H9 (cell line): Measurements from ENCODE around the gene NARS2. TPM values are rescaled to one million over a fixed set of nuclear protein-coding genes. Genes with fewer than 3 reads are reported as not detected.

ENCODE experiments used
- DNase-seq: peaks from one replicate; pipeline ENCODE4 v3.0.0-alpha.2; 2017
- H2AFZ ChIP-seq: one replicate; pipeline ENCODE4 v1.6.1; 2013; ENCODE audit warnings: mild to moderate bottlenecking, low read length, control low read depth, moderate library complexity
- H2AK5ac ChIP-seq: 2 replicates; pipeline ENCODE4 v1.6.1; 2013; ENCODE audit warnings: low read length, control low read depth, mixed read lengths; ENCODE audit not compliant: insufficient read length
- H2BK120ac ChIP-seq: one replicate; pipeline ENCODE4 v1.6.1; 2013; ENCODE audit warnings: low read depth, mild to moderate bottlenecking, low read length, control low read depth, inconsistent platforms; ENCODE audit not compliant: poor library complexity, severe bottlenecking
- H2BK12ac ChIP-seq: 2 replicates; pipeline ENCODE4 v1.6.1; 2013; ENCODE audit warnings: low read length, control low read depth, mixed read lengths, low read depth; ENCODE audit not compliant: insufficient read length
- H2BK15ac ChIP-seq: 2 replicates; pipeline ENCODE4 v1.6.1; 2013; ENCODE audit warnings: low read depth, low read length, control low read depth
- H2BK20ac ChIP-seq: one replicate; pipeline ENCODE4 v1.6.1; 2013; ENCODE audit warnings: low read depth, mild to moderate bottlenecking, low read length, control low read depth, inconsistent platforms; ENCODE audit not compliant: poor library complexity, severe bottlenecking
- H2BK5ac ChIP-seq: 2 replicates; pipeline ENCODE4 v1.6.1; 2013; ENCODE audit warnings: low read length, control low read depth, mixed read lengths; ENCODE audit not compliant: insufficient read length
- H3K14ac ChIP-seq: 2 replicates; pipeline ENCODE4 v1.6.1; 2013; ENCODE audit warnings: low read length, control low read depth; ENCODE audit not compliant: insufficient read depth
- H3K18ac ChIP-seq: 2 replicates; pipeline ENCODE4 v1.6.1; 2013; ENCODE audit warnings: low read depth, mild to moderate bottlenecking, mixed read lengths, low read length, control low read depth; ENCODE audit not compliant: insufficient read length
- H3K23ac ChIP-seq: 2 replicates; pipeline ENCODE4 v1.6.1; 2013; ENCODE audit warnings: low read length, control low read depth, mixed read lengths, low read depth; ENCODE audit not compliant: insufficient read length
- H3K23me2 ChIP-seq: 2 replicates; pipeline ENCODE4 v1.6.1; 2013; ENCODE audit warnings: low read depth, mild to moderate bottlenecking, mixed read lengths, low read length, control low read depth; ENCODE audit not compliant: insufficient read length, poor library complexity, severe bottlenecking
- H3K27ac ChIP-seq: 2 replicates; pipeline ENCODE4 v1.5.1; 2013; ENCODE audit warnings: low read length, control low read depth, mixed read lengths, low read depth; ENCODE audit not compliant: insufficient read length
- H3K27me3 ChIP-seq: 2 replicates; pipeline ENCODE4 v1.6.1; 2013; ENCODE audit warnings: low read length, control low read depth, inconsistent platforms; ENCODE audit not compliant: insufficient read depth
- H3K4ac ChIP-seq: 2 replicates; pipeline ENCODE4 v1.6.1; 2013; ENCODE audit warnings: low read depth, mild to moderate bottlenecking, control low read depth, inconsistent platforms, low read length, moderate library complexity
- H3K4me1 ChIP-seq: 2 replicates; pipeline ENCODE4 v1.6.1; 2013; ENCODE audit warnings: low read length, control low read depth, inconsistent platforms; ENCODE audit not compliant: insufficient read depth
- H3K4me2 ChIP-seq: 2 replicates; pipeline ENCODE4 v1.6.1; 2013; ENCODE audit warnings: low read length, control low read depth, mixed read lengths; ENCODE audit not compliant: insufficient read length, insufficient read depth
- H3K56ac ChIP-seq: 2 replicates; pipeline ENCODE4 v1.6.1; 2013; ENCODE audit warnings: low read depth, mild to moderate bottlenecking, mixed read lengths, low read length, control low read depth; ENCODE audit not compliant: insufficient read length
- H3K79me1 ChIP-seq: 2 replicates; pipeline ENCODE4 v1.6.1; 2013; ENCODE audit warnings: low read depth, mild to moderate bottlenecking, moderate library complexity, low read length, control low read depth, inconsistent platforms; ENCODE audit not compliant: insufficient read depth, poor library complexity, severe bottlenecking
- H3K79me2 ChIP-seq: 2 replicates; pipeline ENCODE4 v1.6.1; 2013; ENCODE audit warnings: low read length, control low read depth, inconsistent platforms; ENCODE audit not compliant: insufficient read depth
- H3K9ac ChIP-seq: 2 replicates; pipeline ENCODE4 v1.6.1; 2013; ENCODE audit warnings: low read length, control low read depth, mixed read lengths; ENCODE audit not compliant: insufficient read length; ENCODE audit errors: extremely low read depth
- H3K9me3 ChIP-seq: one replicate; pipeline ENCODE4 v1.6.1; 2013; ENCODE audit warnings: low read depth, low read length, inconsistent platforms; ENCODE audit not compliant: control insufficient read depth
- H3T11ph ChIP-seq: one replicate; pipeline ENCODE4 v1.6.1; 2013; ENCODE audit warnings: mild to moderate bottlenecking, low read length, control low read depth, inconsistent platforms
- H4K20me1 ChIP-seq: one replicate; pipeline ENCODE4 v1.6.1; 2013; ENCODE audit not compliant: control insufficient read depth, insufficient read length, insufficient read depth
- H4K5ac ChIP-seq: 2 replicates; pipeline ENCODE4 v1.6.1; 2013; ENCODE audit warnings: low read depth, mild to moderate bottlenecking, mixed read lengths, low read length, control low read depth; ENCODE audit not compliant: insufficient read length
- H4K8ac ChIP-seq: replicated peaks from 2 replicates; pipeline ENCODE4 v1.6.1; 2013; ENCODE audit warnings: low read length, control low read depth, mixed read lengths, low read depth; ENCODE audit not compliant: insufficient read length
- H4K91ac ChIP-seq: 2 replicates; pipeline ENCODE4 v1.6.1; 2013; ENCODE audit warnings: low read depth, mild to moderate bottlenecking, moderate library complexity, mixed read lengths, low read length, control low read depth; ENCODE audit not compliant: insufficient read length
- H3K27ac Mint-ChIP-seq, 3 experiments: 2 replicates in 2 of 3; 3 replicates in 1 of 3; pipeline ENCODE4 v1.8.0; 2020 to 2021; ENCODE audit warnings: mixed read lengths in 3 of 3, mild to moderate bottlenecking in 1 of 3, moderate library complexity in 1 of 3
- H3K27me3 Mint-ChIP-seq: 2 replicates; pipeline ENCODE4 v1.8.0; 2021; ENCODE audit warnings: low read depth, mild to moderate bottlenecking, moderate library complexity, mixed read lengths
- H3K36me3 Mint-ChIP-seq, 3 experiments: 2 replicates in 2 of 3; 3 replicates in 1 of 3; pipeline ENCODE4 v1.8.0; 2020 to 2021; ENCODE audit warnings: low read depth in 3 of 3, mixed read lengths in 3 of 3; ENCODE audit not compliant: insufficient read depth in 1 of 3
- H3K4me1 Mint-ChIP-seq, 2 experiments: 2 replicates each; pipeline ENCODE4 v1.8.0; 2020; ENCODE audit warnings: mixed read lengths in 2 of 2
- H3K4me3 Mint-ChIP-seq, 2 experiments: 2 replicates in 1 of 2; 3 replicates in 1 of 2; pipeline ENCODE4 v1.8.0; 2020 to 2021; ENCODE audit warnings: mild to moderate bottlenecking in 2 of 2, mixed read lengths in 2 of 2, moderate library complexity in 1 of 2
- H3K9me3 Mint-ChIP-seq, 2 experiments: 2 replicates in 1 of 2; 3 replicates in 1 of 2; pipeline ENCODE4 v1.8.0; 2020; ENCODE audit warnings: mild to moderate bottlenecking in 2 of 2, mixed read lengths in 2 of 2, moderate library complexity in 1 of 2
- CTCF ChIP-seq: fragments of 200-600 bp; sonication (generic); conservative IDR thresholded peaks from 3 replicates; pipeline ENCODE4 v1.8.0; 2021; ENCODE audit warnings: antibody characterized with exemption, mild to moderate bottlenecking
- WGBS: extraction: QIAGEN DNeasy Blood & Tissue Kit; methylation state at CpG from one replicate; pipeline ENCODE4 v1.1.7; 2013; ENCODE audit warnings: missing lambda C conversion rate, low lambda C conversion rate, mixed read lengths; ENCODE audit not compliant: insufficient read length; ENCODE audit errors: extremely low coverage; 5-methylcytosine and 5-hydroxymethylcytosine counted together
- total RNA-seq: library from RNA; stranded (reverse); gene quantifications from 2 replicates; pipeline ENCODE4 v1.2.1, GENCODE V29; 2021

NARS2 gene
- total RNA-seq, 1 experiment from 2014 or later = 29.7 TPM

- H4K5ac ChIP-seq = no peak overlapping the region
- H3K4ac ChIP-seq = no peak overlapping the region
- no peaks in the 10 kb centered on the region for H3K23me2 ChIP-seq
- no peak overlapping the region for H2BK5ac ChIP-seq
- H2BK15ac ChIP-seq = no peak overlapping the region
- H4K20me1 ChIP-seq = no peaks in the 10 kb centered on the region
- no peak overlapping the region for H3K27ac ChIP-seq
- DNase-seq = no peak
- H2BK120ac ChIP-seq = no peak overlapping the region
- no peak overlapping the region for H3K14ac ChIP-seq
- no peaks in the 10 kb centered on the region for H3K79me2 ChIP-seq
- H3K9me3 ChIP-seq = no peaks in the 10 kb centered on the region
- no peaks in the 10 kb centered on the region for H3K4me1 Mint-ChIP-seq
- no peak overlapping the region for H2BK12ac ChIP-seq
- no peak for TF ChIP-seq CTCF
- no peak overlapping the region for H2AK5ac ChIP-seq
- no peak overlapping the region for H3K4me3 Mint-ChIP-seq
- no peak overlapping the region for H3K9ac ChIP-seq
- no peak overlapping the region for H3T11ph ChIP-seq
- H3K18ac ChIP-seq = no peak overlapping the region
- no peaks in the 10 kb centered on the region for H3K4me1 ChIP-seq
- H3K36me3 Mint-ChIP-seq = peaks cover 0 to 4% (median 0%) of the 10 kb centered on the region in 3 experiments; a peak in 2 of 7 replicates
- no peak overlapping the region for H3K23ac ChIP-seq
- H3K79me1 ChIP-seq = no peaks in the 10 kb centered on the region
- no peak overlapping the region for H2BK20ac ChIP-seq
- no CpG with 5 or more reads among the region's 5 CpGs for WGBS
- H3K27me3 Mint-ChIP-seq = no peaks in the 10 kb centered on the region; the same call in 1 of the 2 replicates
- no peak overlapping the region for H4K8ac ChIP-seq
- H4K91ac ChIP-seq = no peak overlapping the region
- no peaks in the 10 kb centered on the region for H3K27me3 ChIP-seq
- H3K9me3 Mint-ChIP-seq = no peaks in the 10 kb centered on the region; a peak in 1 of 5 replicates
- no peak overlapping the region for H3K27ac Mint-ChIP-seq
- H3K56ac ChIP-seq = no peak overlapping the region
- H2AFZ ChIP-seq = no peak overlapping the region
- H3K4me2 ChIP-seq = no peak overlapping the region
Observed at GRCh38 chr11:78390809-78391208, 183.9 kb downstream of the NARS2 start.
